ENCODE results near the gene TRIM71.
"Not testable (repeated sequence)": the region's sequence is repeated elsewhere in the genome, so short reads cannot be mapped to it uniquely, and the experiment has no call there.

Gene TRIM71

GRCh38 chr3:32895701-32896100 is 77.9 kb downstream of the TRIM71 start:
- no peak for DNase-seq

- DNase-seq: no peak
These were observed 78.3 kb downstream of the TRIM71 start for GRCh38 chr3:32896143-32896542.

- no peak for DNase-seq
These were observed 79.3 kb downstream of the TRIM71 start for GRCh38 chr3:32897001-32897601.

- DNase-seq: no peak
These were observed 80.3 kb downstream of the TRIM71 start for GRCh38 chr3:32897981-32898623.

GRCh38 chr3:32899265-32899664 is 81.5 kb downstream of the TRIM71 start:
- DNase-seq: no peak

GRCh38 chr3:32901005-32901932 is 83.5 kb downstream of the TRIM71 start:
- DNase-seq: peak; percentile 52

GRCh38 chr3:32902887-32903371 is 85.1 kb downstream of the TRIM71 start:
- not testable (repeated sequence) for DNase-seq

GRCh38 chr3:32903953-32904352 is 86.2 kb downstream of the TRIM71 start:
- no peak for DNase-seq

GRCh38 chr3:32909999-32910398 is 92.2 kb downstream of the TRIM71 start:
- DNase-seq: no peak

- no peak for DNase-seq
These were observed 93.2 kb downstream of the TRIM71 start for GRCh38 chr3:32910954-32911353.

GRCh38 chr3:32912046-32912445 is 94.2 kb downstream of the TRIM71 start:
- no peak for DNase-seq

- no peak for DNase-seq
These were observed 96.1 kb downstream of the TRIM71 start for GRCh38 chr3:32913790-32914446.

GRCh38 chr3:32919920-32920319 is 102.1 kb downstream of the TRIM71 start:
- DNase-seq: no peak

GRCh38 chr3:32922078-32922477 is 104.3 kb downstream of the TRIM71 start:
- no peak for DNase-seq

GRCh38 chr3:32930161-32930560 is 112.4 kb downstream of the TRIM71 start:
- DNase-seq: no peak

- DNase-seq: not testable (repeated sequence)
These were observed 113.5 kb downstream of the TRIM71 start for GRCh38 chr3:32931273-32931672.

GRCh38 chr3:32934150-32934742 is 116.4 kb downstream of the TRIM71 start:
- DNase-seq: peak; percentile 8

- DNase-seq: no peak
These were observed 119.5 kb downstream of the TRIM71 start for GRCh38 chr3:32937331-32937730.

- DNase-seq: not testable (repeated sequence)
These were observed 121.9 kb downstream of the TRIM71 start for GRCh38 chr3:32939531-32940284.

GRCh38 chr3:32940726-32941125 is 122.9 kb downstream of the TRIM71 start:
- no peak for DNase-seq

GRCh38 chr3:32945136-32945535 is 127.3 kb downstream of the TRIM71 start:
- DNase-seq: no peak

- not testable (repeated sequence) for DNase-seq
These were observed 127.8 kb downstream of the TRIM71 start for GRCh38 chr3:32945598-32945997.
